HG03095 (cell line): Measurements from ENCODE around the gene TBCK.

Experiments used
- ATAC-seq: cut with Tn5 transposase; IDR thresholded peaks from one replicate; pipeline ENCODE4 v1.9.1; 2021; ENCODE audit warnings: moderate library complexity; ENCODE audit not compliant: unreplicated experiment

TBCK gene

GRCh38 chr4:106049490-106049889, 266.5 kb downstream of the TBCK start:
- ATAC-seq: no peak

GRCh38 chr4:106048250-106048971, 267.6 kb downstream of the TBCK start:
- no peak for ATAC-seq

- ATAC-seq: no peak
These were observed 269.9 kb downstream of the TBCK start for GRCh38 chr4:106046083-106046482.

- ATAC-seq: no peak
These were observed 274.6 kb downstream of the TBCK start for GRCh38 chr4:106041294-106042002.

GRCh38 chr4:106039796-106040195, 276.2 kb downstream of the TBCK start:
- no peak for ATAC-seq

DNA sequence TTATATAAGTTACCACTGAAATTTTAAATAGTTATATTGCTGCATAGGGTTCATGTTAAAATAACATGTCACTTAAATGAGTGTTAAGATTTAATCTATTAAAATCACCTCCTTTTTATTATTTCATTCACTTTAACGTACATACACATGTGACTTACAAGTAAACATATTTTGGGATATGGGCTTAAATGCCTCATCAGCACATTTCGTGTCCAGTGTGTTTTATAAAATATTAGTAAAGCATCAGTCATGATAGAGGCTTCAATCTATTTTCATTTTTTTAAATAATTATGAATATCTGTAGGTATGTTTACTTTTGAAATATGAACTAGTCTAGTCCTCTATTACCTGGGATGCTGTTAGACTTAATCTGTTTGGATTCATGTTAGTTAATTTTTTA, 277.1 kb downstream of the TBCK start:
- no peak for ATAC-seq

- no peak for ATAC-seq
These were observed 278.0 kb downstream of the TBCK start for GRCh38 chr4:106038012-106038411.

- no peak for ATAC-seq
These were observed 279.2 kb downstream of the TBCK start for GRCh38 chr4:106036848-106037247.

- no peak for ATAC-seq
These were observed 279.7 kb downstream of the TBCK start for GRCh38 chr4:106036334-106036733.

GRCh38 chr4:106035204-106035603, 280.8 kb downstream of the TBCK start:
- ATAC-seq: no peak

DNA sequence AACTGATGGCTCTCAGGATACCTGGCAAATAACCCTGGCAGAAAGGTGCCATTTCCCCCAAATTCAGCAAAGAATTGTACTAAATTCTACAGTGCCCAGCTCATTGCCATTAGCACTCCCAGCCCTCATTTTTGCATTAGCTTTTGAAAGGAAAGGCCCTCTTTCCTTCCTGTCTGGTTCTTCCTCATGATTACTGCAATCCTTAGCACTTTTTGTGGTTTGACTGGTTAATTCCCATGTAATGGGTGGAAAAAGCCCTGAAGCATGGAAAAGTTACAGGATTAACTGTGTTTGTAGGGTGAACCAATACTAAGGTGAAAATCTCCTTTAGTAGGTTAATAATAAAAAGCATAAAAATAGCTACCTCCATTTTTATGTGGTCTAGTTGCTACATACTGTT, 281.3 kb downstream of the TBCK start:
- ATAC-seq: no peak

GRCh38 chr4:106034220-106034619, 281.8 kb downstream of the TBCK start:
- ATAC-seq: no peak

GRCh38 chr4:106033469-106033868, 282.5 kb downstream of the TBCK start:
- no peak for ATAC-seq

- ATAC-seq: no peak
These were observed 283.1 kb downstream of the TBCK start for GRCh38 chr4:106032851-106033286.

- no peak for ATAC-seq
These were observed 293.6 kb downstream of the TBCK start for GRCh38 chr4:106022454-106022853.

DNA sequence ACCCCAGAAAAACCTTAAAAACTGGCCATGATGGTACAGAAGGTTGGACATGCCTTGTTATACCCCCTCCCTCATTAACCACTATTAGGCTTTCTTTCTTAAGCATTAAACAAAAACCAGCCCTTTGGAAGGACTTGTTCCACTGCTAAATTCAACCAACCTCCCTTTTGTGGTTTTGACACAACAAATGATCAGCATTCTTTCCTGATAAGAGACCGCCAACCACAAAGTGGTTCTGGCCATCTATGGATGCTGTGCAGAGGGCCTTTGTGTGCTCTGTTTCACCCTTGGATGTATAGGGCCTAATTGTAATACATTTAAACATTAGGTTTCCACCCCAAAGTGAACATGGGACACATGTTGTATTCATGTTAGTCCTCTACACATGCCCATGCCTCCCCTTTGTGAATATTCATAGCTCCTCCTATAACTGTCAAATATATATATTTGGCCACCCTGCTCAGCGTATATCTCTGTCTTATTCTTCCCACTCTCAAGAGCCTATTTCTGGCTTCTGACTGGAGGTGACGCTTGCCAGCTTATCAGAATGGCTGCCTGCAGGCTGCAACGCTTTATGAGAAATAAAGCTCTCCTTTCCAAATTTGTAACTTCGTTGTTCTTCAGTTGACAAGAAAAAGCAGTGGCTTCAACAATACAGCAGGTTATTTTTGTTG, 294.1 kb downstream of the TBCK start:
- no peak for ATAC-seq

- no peak for ATAC-seq
These were observed 296.2 kb downstream of the TBCK start for GRCh38 chr4:106019771-106020170.

DNA sequence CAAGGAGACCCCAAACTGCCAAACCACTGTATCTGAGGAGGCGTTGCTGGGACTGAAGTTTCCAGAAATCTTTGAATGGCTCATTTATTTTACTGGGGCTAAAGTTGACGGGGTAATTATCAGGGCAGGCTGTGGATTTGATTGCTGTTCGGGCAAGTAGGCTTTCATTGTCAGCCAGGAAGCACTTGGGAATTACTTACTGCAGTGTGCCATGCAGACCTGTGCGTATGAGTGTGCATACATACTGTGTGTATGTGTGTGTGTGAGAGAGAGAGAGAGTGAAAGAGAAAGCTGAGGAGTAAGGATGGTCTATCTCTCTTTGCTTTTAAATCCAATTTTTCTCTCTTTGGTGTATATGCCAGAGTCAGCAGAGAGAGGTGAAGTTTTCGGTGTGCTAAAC, 298.0 kb downstream of the TBCK start:
- no peak for ATAC-seq

GRCh38 chr4:106011387-106011786, 304.6 kb downstream of the TBCK start:
- ATAC-seq: no peak

DNA sequence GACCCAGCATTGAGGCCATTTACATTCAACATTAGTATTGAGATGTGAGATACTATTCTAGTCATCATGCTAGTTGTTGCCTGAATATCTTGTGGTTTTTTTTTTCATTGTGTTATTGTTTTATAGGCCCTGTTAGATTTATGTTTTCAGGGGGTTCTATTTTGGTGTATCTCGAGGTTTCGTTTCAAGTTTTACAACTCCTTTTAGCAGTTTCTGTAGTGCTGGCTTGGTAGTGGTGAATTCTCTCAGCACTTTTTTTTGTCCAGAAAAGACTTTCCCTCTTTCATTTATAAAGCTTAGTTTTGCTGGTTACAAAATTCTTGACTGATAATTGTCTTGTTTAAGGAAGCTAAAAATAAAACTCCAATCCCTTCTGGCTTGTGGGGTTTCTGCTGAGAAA, 305.2 kb downstream of the TBCK start:
- no peak for ATAC-seq

GRCh38 chr4:106002994-106003393, 313.0 kb downstream of the TBCK start:
- no peak for ATAC-seq
